WTC11 (cell line): ENCODE data around the gene TUBB8. TPM values are rescaled to one million over a fixed set of nuclear protein-coding genes. Genes with fewer than 3 reads are reported as not detected.

ENCODE experiments used
- ATAC-seq: fragments of 200-7000 bp; cut with Tn5 transposase; 2 replicates; pipeline ENCODE4 v1.10.0; 2021; ENCODE audit warnings: mild to moderate bottlenecking, moderate library complexity
- CTCF ChIA-PET: fragments of 300-600 bp; sonication (Branson Sonifier 250); formaldehyde crosslinking; loops from one replicate; lab custom pipeline; 2021; ENCODE audit warnings: antibody characterized with exemption; lab: Charles Lee
- POLR2A ChIA-PET: fragments of 350-600 bp; sonication (Branson Sonifier 250); formaldehyde crosslinking; loops from one replicate; lab custom pipeline; 2021; ENCODE audit warnings: antibody characterized with exemption; lab: Charles Lee
- DNase-seq: peaks from one replicate; pipeline ENCODE4 v3.0.0; 2021; ENCODE audit warnings: low spot score
- H3K27ac Mint-ChIP-seq: 2 replicates; pipeline ENCODE4 v1.8.0; 2021; ENCODE audit warnings: mixed read lengths
- H3K27me3 Mint-ChIP-seq: 2 replicates; pipeline ENCODE4 v1.8.0; 2021; ENCODE audit warnings: low read depth, mild to moderate bottlenecking, moderate library complexity, mixed read lengths
- H3K36me3 Mint-ChIP-seq: 2 replicates; pipeline ENCODE4 v1.8.0; 2021; ENCODE audit warnings: mixed read lengths
- H3K4me1 Mint-ChIP-seq: 2 replicates; pipeline ENCODE4 v1.8.0; 2022; ENCODE audit warnings: mixed read lengths
- H3K4me3 Mint-ChIP-seq: 2 replicates; pipeline ENCODE4 v1.8.0; 2021; ENCODE audit warnings: mild to moderate bottlenecking, moderate library complexity, mixed read lengths
- H3K9me3 Mint-ChIP-seq: 2 replicates; pipeline ENCODE4 v1.8.0; 2021; ENCODE audit warnings: mixed read lengths
- FOXP1 ChIP-seq: sonication (generic); formaldehyde crosslinking; IDR thresholded peaks from 2 replicates; pipeline ENCODE4 v1.8.0; 2022; ENCODE audit warnings: missing genetic modification reagents, mild to moderate bottlenecking, moderate library complexity, borderline replicate concordance
- GABPB1 ChIP-seq: sonication (generic); formaldehyde crosslinking; IDR thresholded peaks from 2 replicates; pipeline ENCODE4 v1.8.1; 2023; ENCODE audit warnings: mild to moderate bottlenecking, missing genetic modification reagents
- NFE2L1 ChIP-seq: sonication (generic); formaldehyde crosslinking; IDR thresholded peaks from 2 replicates; pipeline ENCODE4 v1.8.1; 2023; ENCODE audit warnings: missing genetic modification reagents
- NR3C1 ChIP-seq: sonication (generic); formaldehyde crosslinking; conservative IDR thresholded peaks from 2 replicates; pipeline ENCODE4 v1.8.1; 2023; ENCODE audit warnings: low read depth, mild to moderate bottlenecking, missing genetic modification reagents
- SOX15 ChIP-seq: fragments of 250-450 bp; sonication (Bioruptor Pico); IDR thresholded peaks from 2 replicates; pipeline ENCODE4 v1.9.0; 2021; ENCODE audit warnings: mild to moderate bottlenecking
- SP1 ChIP-seq: sonication (generic); formaldehyde crosslinking; conservative IDR thresholded peaks from 2 replicates; pipeline ENCODE4 v1.8.1; 2022; ENCODE audit warnings: missing genetic modification reagents
- TEAD4 ChIP-seq: sonication (generic); formaldehyde crosslinking; IDR thresholded peaks from 2 replicates; pipeline ENCODE4 v1.8.0; 2022; ENCODE audit warnings: mild to moderate bottlenecking, missing genetic modification reagents
- TP53 ChIP-seq: sonication (generic); formaldehyde crosslinking; IDR thresholded peaks from 2 replicates; pipeline ENCODE4 v1.8.1; 2023; ENCODE audit warnings: mild to moderate bottlenecking, missing genetic modification reagents
- ZBTB21 ChIP-seq: sonication (generic); formaldehyde crosslinking; IDR thresholded peaks from 2 replicates; pipeline ENCODE4 v1.8.1; 2023; ENCODE audit warnings: mild to moderate bottlenecking, missing genetic modification reagents, borderline replicate concordance
- ZNF138 ChIP-seq: sonication (generic); formaldehyde crosslinking; conservative IDR thresholded peaks from 2 replicates; pipeline ENCODE4 v1.8.1; 2022; ENCODE audit warnings: mild to moderate bottlenecking, moderate library complexity, missing genetic modification reagents
- ZNF219 ChIP-seq: sonication (generic); formaldehyde crosslinking; IDR thresholded peaks from 2 replicates; pipeline ENCODE4 v1.8.0; 2023; ENCODE audit warnings: missing genetic modification reagents, mild to moderate bottlenecking, borderline replicate concordance
- ZNF396 ChIP-seq: fragments of 250-450 bp; sonication (Bioruptor Pico); IDR thresholded peaks from 2 replicates; pipeline ENCODE4 v1.8.0; 2021; ENCODE audit warnings: mild to moderate bottlenecking, moderate library complexity, borderline replicate concordance
- ZNF416 ChIP-seq: fragments of 250-450 bp; sonication (Bioruptor Pico); IDR thresholded peaks from 2 replicates; pipeline ENCODE4 v1.9.0; 2021; ENCODE audit warnings: mild to moderate bottlenecking, inconsistent platforms
- ZNF423 ChIP-seq: fragments of 250-450 bp; sonication (Bioruptor Pico); IDR thresholded peaks from 2 replicates; pipeline ENCODE4 v2.1.2; 2022; ENCODE audit warnings: mild to moderate bottlenecking, moderate library complexity
- total RNA-seq: library from RNA; stranded (reverse); gene quantifications from 3 replicates; pipeline ENCODE4 v1.2.3, GENCODE V29; 2021
- TF ChIP-seq, protein P1 (sequence below): sonication (generic); formaldehyde crosslinking; IDR thresholded peaks from 2 replicates; pipeline ENCODE4 v1.8.0; 2022; ENCODE audit warnings: mild to moderate bottlenecking, missing genetic modification reagents
- TF ChIP-seq, protein P2 (sequence below): sonication (generic); formaldehyde crosslinking; conservative IDR thresholded peaks from 2 replicates; pipeline ENCODE4 v1.8.1; 2022; ENCODE audit warnings: mild to moderate bottlenecking, missing genetic modification reagents
- TF ChIP-seq, protein P3 (sequence below): fragments of 250-450 bp; sonication (Bioruptor Pico); IDR thresholded peaks from 2 replicates; pipeline ENCODE4 v1.9.0; 2021; ENCODE audit warnings: moderate library complexity, mild to moderate bottlenecking, inconsistent platforms, borderline replicate concordance
- TF ChIP-seq, protein P4 (sequence below): fragments of 250-450 bp; sonication (Bioruptor Pico); IDR thresholded peaks from 2 replicates; pipeline ENCODE4 v2.1.2; 2022; ENCODE audit warnings: mild to moderate bottlenecking, moderate library complexity
- TF ChIP-seq, protein P5 (sequence below): sonication (generic); formaldehyde crosslinking; IDR thresholded peaks from 2 replicates; pipeline ENCODE4 v1.8.1; 2022; ENCODE audit warnings: low read depth, mild to moderate bottlenecking, moderate library complexity, missing genetic modification reagents, borderline replicate concordance
- TF ChIP-seq, protein P6 (sequence below): sonication (generic); formaldehyde crosslinking; IDR thresholded peaks from 2 replicates; pipeline ENCODE4 v1.8.1; 2023; ENCODE audit warnings: mild to moderate bottlenecking, missing genetic modification reagents
- TF ChIP-seq, protein P7 (sequence below): sonication (generic); formaldehyde crosslinking; IDR thresholded peaks from 2 replicates; pipeline ENCODE4 v1.8.1; 2023; ENCODE audit warnings: mild to moderate bottlenecking, missing genetic modification reagents, moderate library complexity
- TF ChIP-seq, protein P8 (sequence below): sonication (generic); formaldehyde crosslinking; IDR thresholded peaks from 2 replicates; pipeline ENCODE4 v1.8.0; 2023; ENCODE audit warnings: missing genetic modification reagents, mild to moderate bottlenecking, borderline replicate concordance

Gene TUBB8
- total RNA-seq, 1 experiment from 2014 or later: 2.3 TPM

DNA sequence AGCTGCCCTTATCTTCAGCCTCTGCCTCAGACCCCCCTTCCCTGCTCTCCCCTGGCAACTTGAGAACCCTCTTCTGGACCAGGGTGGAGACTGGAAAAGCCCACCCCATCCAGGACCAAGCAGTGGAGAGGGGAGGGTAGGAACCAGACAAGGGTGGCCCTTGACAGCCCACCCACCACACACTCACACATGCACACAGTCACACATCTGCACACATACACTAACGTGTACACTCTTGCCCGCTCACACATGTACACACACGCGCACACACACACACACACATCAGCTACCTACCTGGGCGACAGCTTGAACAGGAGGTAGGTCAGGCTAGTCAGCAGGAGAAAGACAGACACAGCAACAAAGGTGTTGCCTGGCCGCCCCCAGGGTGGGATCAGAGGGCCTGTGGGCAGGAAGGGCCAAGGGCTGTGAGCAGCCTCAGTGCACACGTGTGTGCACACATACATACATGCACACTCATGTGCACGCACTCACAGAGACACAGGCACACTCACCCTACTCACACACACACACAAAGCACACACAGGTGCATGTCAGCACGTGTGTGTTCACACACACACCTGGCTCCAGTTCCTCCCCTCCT, 34.9 kb upstream of the TUBB8 start:
- Mint-ChIP-seq H3K27ac (no peak overlapping the region), H3K9me3 (no peaks in the 10 kb centered on the region), H3K4me1 (no peaks in the 10 kb centered on the region), H3K27me3 (peaks cover 8% of the 10 kb centered on the region), H3K4me3 (no peak overlapping the region), H3K36me3 (no peaks in the 10 kb centered on the region)
- DNase-seq (no peak), ATAC-seq (no peak)
- no peak for TF ChIP-seq ZNF396
- no peak for TF ChIP-seq SOX15 (CRISPR knock-in tag)
- TF ChIP-seq ZBTB21 (CRISPR knock-in tag): no peak
- TF ChIP-seq, protein P1, sequence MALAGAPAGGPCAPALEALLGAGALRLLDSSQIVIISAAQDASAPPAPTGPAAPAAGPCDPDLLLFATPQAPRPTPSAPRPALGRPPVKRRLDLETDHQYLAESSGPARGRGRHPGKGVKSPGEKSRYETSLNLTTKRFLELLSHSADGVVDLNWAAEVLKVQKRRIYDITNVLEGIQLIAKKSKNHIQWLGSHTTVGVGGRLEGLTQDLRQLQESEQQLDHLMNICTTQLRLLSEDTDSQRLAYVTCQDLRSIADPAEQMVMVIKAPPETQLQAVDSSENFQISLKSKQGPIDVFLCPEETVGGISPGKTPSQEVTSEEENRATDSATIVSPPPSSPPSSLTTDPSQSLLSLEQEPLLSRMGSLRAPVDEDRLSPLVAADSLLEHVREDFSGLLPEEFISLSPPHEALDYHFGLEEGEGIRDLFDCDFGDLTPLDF (CRISPR knock-in tag): no peak
- TF ChIP-seq, protein P2, sequence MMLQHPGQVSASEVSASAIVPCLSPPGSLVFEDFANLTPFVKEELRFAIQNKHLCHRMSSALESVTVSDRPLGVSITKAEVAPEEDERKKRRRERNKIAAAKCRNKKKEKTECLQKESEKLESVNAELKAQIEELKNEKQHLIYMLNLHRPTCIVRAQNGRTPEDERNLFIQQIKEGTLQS (CRISPR knock-in tag): no peak
- TF ChIP-seq, protein P3, sequence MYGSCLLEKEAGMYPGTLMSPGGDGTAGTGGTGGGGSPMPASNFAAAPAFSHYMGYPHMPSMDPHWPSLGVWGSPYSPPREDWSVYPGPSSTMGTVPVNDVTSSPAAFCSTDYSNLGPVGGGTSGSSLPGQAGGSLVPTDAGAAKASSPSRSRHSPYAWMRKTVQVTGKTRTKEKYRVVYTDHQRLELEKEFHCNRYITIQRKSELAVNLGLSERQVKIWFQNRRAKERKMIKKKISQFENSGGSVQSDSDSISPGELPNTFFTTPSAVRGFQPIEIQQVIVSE (CRISPR knock-in tag): no peak
- TF ChIP-seq, protein P4, sequence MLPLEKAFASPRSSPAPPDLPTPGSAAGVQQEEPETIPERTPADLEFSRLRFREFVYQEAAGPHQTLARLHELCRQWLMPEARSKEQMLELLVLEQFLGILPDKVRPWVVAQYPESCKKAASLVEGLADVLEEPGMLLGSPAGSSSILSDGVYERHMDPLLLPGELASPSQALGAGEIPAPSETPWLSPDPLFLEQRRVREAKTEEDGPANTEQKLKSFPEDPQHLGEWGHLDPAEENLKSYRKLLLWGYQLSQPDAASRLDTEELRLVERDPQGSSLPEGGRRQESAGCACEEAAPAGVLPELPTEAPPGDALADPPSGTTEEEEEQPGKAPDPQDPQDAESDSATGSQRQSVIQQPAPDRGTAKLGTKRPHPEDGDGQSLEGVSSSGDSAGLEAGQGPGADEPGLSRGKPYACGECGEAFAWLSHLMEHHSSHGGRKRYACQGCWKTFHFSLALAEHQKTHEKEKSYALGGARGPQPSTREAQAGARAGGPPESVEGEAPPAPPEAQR (CRISPR knock-in tag): no peak
- TF ChIP-seq TP53: no peak
- TF ChIP-seq, protein P5, sequence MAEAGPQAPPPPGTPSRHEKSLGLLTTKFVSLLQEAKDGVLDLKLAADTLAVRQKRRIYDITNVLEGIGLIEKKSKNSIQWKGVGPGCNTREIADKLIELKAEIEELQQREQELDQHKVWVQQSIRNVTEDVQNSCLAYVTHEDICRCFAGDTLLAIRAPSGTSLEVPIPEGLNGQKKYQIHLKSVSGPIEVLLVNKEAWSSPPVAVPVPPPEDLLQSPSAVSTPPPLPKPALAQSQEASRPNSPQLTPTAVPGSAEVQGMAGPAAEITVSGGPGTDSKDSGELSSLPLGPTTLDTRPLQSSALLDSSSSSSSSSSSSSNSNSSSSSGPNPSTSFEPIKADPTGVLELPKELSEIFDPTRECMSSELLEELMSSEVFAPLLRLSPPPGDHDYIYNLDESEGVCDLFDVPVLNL: no peak
- TF ChIP-seq, protein P6, sequence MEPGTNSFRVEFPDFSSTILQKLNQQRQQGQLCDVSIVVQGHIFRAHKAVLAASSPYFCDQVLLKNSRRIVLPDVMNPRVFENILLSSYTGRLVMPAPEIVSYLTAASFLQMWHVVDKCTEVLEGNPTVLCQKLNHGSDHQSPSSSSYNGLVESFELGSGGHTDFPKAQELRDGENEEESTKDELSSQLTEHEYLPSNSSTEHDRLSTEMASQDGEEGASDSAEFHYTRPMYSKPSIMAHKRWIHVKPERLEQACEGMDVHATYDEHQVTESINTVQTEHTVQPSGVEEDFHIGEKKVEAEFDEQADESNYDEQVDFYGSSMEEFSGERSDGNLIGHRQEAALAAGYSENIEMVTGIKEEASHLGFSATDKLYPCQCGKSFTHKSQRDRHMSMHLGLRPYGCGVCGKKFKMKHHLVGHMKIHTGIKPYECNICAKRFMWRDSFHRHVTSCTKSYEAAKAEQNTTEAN (CRISPR knock-in tag): no peak
- POLR2A ChIA-PET: no interaction called here
- CTCF ChIA-PET: no interaction called here

DNA sequence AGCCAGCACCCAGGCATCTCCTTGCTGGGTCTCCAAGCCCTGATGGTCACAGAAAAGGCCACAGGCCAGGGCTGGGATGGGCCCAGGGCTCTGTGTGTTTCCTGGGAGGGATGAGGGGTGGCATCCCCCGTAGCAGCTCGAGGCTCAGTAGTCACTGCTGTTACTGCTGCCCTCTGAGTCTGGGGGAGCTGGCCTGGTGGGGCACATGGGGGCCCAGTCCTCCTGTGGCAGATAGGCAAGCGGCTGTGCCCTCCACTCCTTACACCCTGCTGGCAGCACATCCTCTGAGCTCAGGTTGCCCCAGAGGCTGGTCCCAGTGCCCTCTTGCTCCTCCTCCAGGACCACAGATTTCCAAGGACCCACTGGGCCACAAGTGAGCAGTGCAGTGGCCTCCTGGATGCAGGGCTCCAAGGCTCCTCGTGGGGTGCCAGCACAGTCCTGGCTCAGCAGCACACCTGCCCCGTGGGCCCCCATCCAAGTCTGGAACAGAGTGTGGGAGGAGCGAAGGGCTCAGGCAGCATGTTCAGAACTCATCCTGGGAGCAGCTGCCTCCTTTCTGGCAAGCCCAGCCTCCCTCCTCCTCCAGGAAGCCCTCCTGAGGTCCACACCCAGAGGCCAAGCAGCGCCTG, 31.5 kb upstream of the TUBB8 start:
- CTCF ChIA-PET: no interaction called here
- POLR2A ChIA-PET: no interaction called here
- Mint-ChIP-seq H3K4me1 (no peaks in the 10 kb centered on the region), H3K27me3 (peaks cover 27% of the 10 kb centered on the region), H3K4me3 (no peak overlapping the region), H3K27ac (no peak overlapping the region), H3K9me3 (no peaks in the 10 kb centered on the region), H3K36me3 (no peaks in the 10 kb centered on the region)
- ATAC-seq (no peak), DNase-seq (no peak)
- TF ChIP-seq ZNF138 (CRISPR knock-in tag) (no peak), TEAD4 (CRISPR knock-in tag) (no peak), ZNF423 (CRISPR knock-in tag) (no peak), SP1 (CRISPR knock-in tag) (no peak), NR3C1 (no peak), FOXP1 (CRISPR knock-in tag) (no peak), GABPB1 (CRISPR knock-in tag) (no peak), ZNF416 (CRISPR knock-in tag) (no peak), ZNF219 (no peak), NFE2L1 (CRISPR knock-in tag) (no peak)
- TF ChIP-seq, protein P7, sequence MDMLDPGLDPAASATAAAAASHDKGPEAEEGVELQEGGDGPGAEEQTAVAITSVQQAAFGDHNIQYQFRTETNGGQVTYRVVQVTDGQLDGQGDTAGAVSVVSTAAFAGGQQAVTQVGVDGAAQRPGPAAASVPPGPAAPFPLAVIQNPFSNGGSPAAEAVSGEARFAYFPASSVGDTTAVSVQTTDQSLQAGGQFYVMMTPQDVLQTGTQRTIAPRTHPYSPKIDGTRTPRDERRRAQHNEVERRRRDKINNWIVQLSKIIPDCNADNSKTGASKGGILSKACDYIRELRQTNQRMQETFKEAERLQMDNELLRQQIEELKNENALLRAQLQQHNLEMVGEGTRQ (CRISPR knock-in tag): no peak
- TF ChIP-seq, protein P8, sequence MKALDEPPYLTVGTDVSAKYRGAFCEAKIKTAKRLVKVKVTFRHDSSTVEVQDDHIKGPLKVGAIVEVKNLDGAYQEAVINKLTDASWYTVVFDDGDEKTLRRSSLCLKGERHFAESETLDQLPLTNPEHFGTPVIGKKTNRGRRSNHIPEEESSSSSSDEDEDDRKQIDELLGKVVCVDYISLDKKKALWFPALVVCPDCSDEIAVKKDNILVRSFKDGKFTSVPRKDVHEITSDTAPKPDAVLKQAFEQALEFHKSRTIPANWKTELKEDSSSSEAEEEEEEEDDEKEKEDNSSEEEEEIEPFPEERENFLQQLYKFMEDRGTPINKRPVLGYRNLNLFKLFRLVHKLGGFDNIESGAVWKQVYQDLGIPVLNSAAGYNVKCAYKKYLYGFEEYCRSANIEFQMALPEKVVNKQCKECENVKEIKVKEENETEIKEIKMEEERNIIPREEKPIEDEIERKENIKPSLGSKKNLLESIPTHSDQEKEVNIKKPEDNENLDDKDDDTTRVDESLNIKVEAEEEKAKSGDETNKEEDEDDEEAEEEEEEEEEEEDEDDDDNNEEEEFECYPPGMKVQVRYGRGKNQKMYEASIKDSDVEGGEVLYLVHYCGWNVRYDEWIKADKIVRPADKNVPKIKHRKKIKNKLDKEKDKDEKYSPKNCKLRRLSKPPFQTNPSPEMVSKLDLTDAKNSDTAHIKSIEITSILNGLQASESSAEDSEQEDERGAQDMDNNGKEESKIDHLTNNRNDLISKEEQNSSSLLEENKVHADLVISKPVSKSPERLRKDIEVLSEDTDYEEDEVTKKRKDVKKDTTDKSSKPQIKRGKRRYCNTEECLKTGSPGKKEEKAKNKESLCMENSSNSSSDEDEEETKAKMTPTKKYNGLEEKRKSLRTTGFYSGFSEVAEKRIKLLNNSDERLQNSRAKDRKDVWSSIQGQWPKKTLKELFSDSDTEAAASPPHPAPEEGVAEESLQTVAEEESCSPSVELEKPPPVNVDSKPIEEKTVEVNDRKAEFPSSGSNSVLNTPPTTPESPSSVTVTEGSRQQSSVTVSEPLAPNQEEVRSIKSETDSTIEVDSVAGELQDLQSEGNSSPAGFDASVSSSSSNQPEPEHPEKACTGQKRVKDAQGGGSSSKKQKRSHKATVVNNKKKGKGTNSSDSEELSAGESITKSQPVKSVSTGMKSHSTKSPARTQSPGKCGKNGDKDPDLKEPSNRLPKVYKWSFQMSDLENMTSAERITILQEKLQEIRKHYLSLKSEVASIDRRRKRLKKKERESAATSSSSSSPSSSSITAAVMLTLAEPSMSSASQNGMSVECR (CRISPR knock-in tag): no peak
